K562 (cell line): ENCODE data around the gene TLX3.

Source experiments
- ATF7 ChIP-seq: fragments of 450-650 bp; IDR thresholded peaks from 2 replicates; pipeline ENCODE4 v1.7.1; 2014; ENCODE audit warnings: mild to moderate bottlenecking, moderate library complexity
- CBX3 ChIP-seq, 2 experiments: IDR thresholded peaks; 1 replicate in 1 of 2; 2 replicates in 1 of 2; pipeline ENCODE4 v1.6.1; 2012; ENCODE audit warnings: inconsistent platforms in 2 of 2, low read length in 2 of 2, borderline replicate concordance in 1 of 2, control low read depth in 1 of 2
- CTCF ChIP-seq, 3 experiments: IDR thresholded peaks in 2 of 3; conservative IDR thresholded peaks in 1 of 3; 2 replicates each; pipeline ENCODE4 v1.5.1; 2011 to 2012; ENCODE audit warnings: low read length in 3 of 3, mild to moderate bottlenecking in 3 of 3, control low read depth in 2 of 3, improper control_type of control experiment in 1 of 3, inconsistent platforms in 1 of 3, low read depth in 1 of 3, mixed read lengths in 1 of 3, moderate library complexity in 1 of 3; ENCODE audit not compliant: insufficient read depth in 2 of 3
- GABPA ChIP-seq: fragments of 200-800 bp; sonication (Bioruptor generic); conservative IDR thresholded peaks from 2 replicates; pipeline ENCODE4 v1.6.1; 2016; ENCODE audit warnings: low read depth, missing genetic modification characterization, missing compliant biosample characterization
- HES1 ChIP-seq: fragments of 450-650 bp; IDR thresholded peaks from 2 replicates; pipeline ENCODE4 v1.6.1; 2016; ENCODE audit warnings: low read depth, mild to moderate bottlenecking, moderate library complexity
- MAFF ChIP-seq: IDR thresholded peaks from 2 replicates; pipeline ENCODE4 v1.6.1; 2012; ENCODE audit warnings: low read length, improper control_type of control experiment
- SMC3 ChIP-seq: conservative IDR thresholded peaks from 2 replicates; pipeline ENCODE4 v1.6.1; 2011; ENCODE audit warnings: low read depth, low read length, improper control_type of control experiment; ENCODE audit not compliant: insufficient read depth
- TRIM28 ChIP-seq: fragments of 450-650 bp; IDR thresholded peaks from 2 replicates; pipeline ENCODE4 v1.6.1; 2017
- ZC3H4 ChIP-seq: sonication (generic); formaldehyde crosslinking; IDR thresholded peaks from 2 replicates; pipeline ENCODE4 v1.9.0; 2021; ENCODE audit warnings: missing genetic modification reagents, borderline replicate concordance
- ZEB2 ChIP-seq: fragments of 450-650 bp; IDR thresholded peaks from 2 replicates; pipeline ENCODE4 v1.6.1; 2016
- ZNF124 ChIP-seq: sonication (generic); formaldehyde crosslinking; IDR thresholded peaks from 2 replicates; pipeline ENCODE4 v1.8.1; 2022; ENCODE audit warnings: missing genetic modification reagents
- ZNF263 ChIP-seq: sonication (generic); formaldehyde crosslinking; IDR thresholded peaks from 2 replicates; pipeline ENCODE4 v1.8.0; 2022; ENCODE audit warnings: mild to moderate bottlenecking, missing genetic modification reagents, borderline replicate concordance
- ZNF639 ChIP-seq, 2 experiments: fragments of 200-800 bp in 1 of 2; sonication (Bioruptor generic) in 1 of 2; sonication (generic) in 1 of 2; formaldehyde crosslinking in 1 of 2; IDR thresholded peaks in 1 of 2; conservative IDR thresholded peaks in 1 of 2; 2 replicates each; pipeline versions ENCODE4 v1.5.0 to v1.6.1; 2016 to 2020; ENCODE audit warnings: missing compliant biosample characterization in 1 of 2, missing genetic modification characterization in 1 of 2, missing genetic modification reagents in 1 of 2
- ZSCAN29 ChIP-seq: fragments of 450-650 bp; IDR thresholded peaks from 2 replicates; pipeline ENCODE4 v1.6.1; 2017

DNA sequence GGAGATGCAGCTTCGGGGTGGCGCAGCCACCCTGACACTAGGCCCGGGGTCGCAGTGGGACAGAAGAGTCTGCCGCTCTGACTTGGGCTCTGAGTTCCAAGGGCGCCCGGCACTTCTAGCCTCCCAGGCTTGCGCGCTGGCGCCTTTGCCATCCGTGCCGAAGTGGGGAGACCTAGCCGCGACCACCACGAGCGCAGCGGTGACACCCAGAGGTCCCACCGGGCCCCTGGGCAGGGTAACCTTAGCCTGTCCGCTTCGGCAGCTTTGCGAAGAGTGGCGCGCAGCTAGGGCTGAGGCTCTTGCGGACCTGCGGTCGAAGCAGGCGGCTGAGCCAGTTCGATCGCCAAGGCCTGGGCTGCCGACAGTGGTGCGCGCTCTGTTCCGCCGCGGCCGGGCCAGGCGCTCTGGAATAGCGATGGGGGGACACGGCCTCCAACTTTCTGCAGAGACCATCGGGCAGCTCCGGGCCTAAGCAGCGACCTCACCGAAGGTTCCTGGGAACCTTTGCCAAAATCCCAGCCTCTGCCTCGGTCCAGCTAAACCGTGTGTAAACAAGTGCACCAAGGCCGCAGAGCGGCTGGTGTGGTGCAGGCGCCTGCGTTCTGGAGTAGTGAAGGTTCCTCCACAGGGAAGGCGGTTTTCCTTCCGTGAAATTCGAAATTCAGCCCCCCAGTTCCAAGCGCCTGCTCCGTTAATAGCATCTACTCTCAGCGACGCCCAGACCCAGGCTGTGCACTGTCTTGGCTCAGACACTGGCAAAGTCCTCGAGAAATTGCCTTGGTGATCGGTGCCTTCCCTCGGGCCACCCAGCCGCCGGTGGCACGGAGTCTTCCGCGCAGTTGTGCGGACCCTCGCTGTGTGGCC is 7.4 kb downstream of the TLX3 start:
- no peak for TF ChIP-seq ZEB2
- no peak for TF ChIP-seq ATF7
- no peak for TF ChIP-seq CTCF (IDR thresholded peaks at IDR 0.05 in 2 of 3, conservative IDR thresholded peaks at IDR 0.05 in 1 of 3; ENCODE audit: insufficient read depth in 2 of 3, low read depth in 1 of 3, low read length in 3 of 3)
- TF ChIP-seq ZSCAN29, result no peak
- TF ChIP-seq HES1, result no peak
- no peak for TF ChIP-seq SMC3
- no peak for TF ChIP-seq TRIM28
- no peak for TF ChIP-seq GABPA (tag)
- no peak for TF ChIP-seq ZNF124
- no peak for TF ChIP-seq ZNF263 (CRISPR knock-in tag)
- no peak for TF ChIP-seq MAFF
- TF ChIP-seq CBX3 (IDR thresholded peaks at IDR 0.05; ENCODE audit: borderline replicate concordance in 1 of 2, low read length in 2 of 2), result no peak
- TF ChIP-seq ZC3H4 (CRISPR knock-in tag), result no peak
- no peak for TF ChIP-seq ZNF639 (CRISPR knock-in tag; conservative IDR thresholded peaks at IDR 0.05 in 1 of 2, IDR thresholded peaks at IDR 0.05 in 1 of 2)
